Urinary bladder (tissue), 4 donors: ENCODE results near the gene SMU1. TPM values are rescaled to one million over a fixed set of nuclear protein-coding genes. Genes with fewer than 3 reads are reported as not detected.
A peak's percentile ranks its signal among the peaks of the same experiment; 100 is the strongest.
"Not testable (repeated sequence)": the region's sequence is repeated elsewhere in the genome, so short reads cannot be mapped to it uniquely, and the experiment has no call there.

Experiments
- DNase-seq: peaks from one replicate; pipeline ENCODE4 v3.0.0-alpha.2; 2015; ENCODE audit errors: extremely low spot score
- H3K27ac ChIP-seq: one replicate; pipeline ENCODE4 v1.5.1; 2013; ENCODE audit warnings: low read depth, mild to moderate bottlenecking, moderate library complexity
- H3K36me3 ChIP-seq: one replicate; pipeline ENCODE4 v1.6.1; 2013; ENCODE audit warnings: mild to moderate bottlenecking, moderate library complexity; ENCODE audit not compliant: insufficient read depth
- H3K4me1 ChIP-seq: one replicate; pipeline ENCODE4 v1.6.1; 2013; ENCODE audit warnings: mild to moderate bottlenecking, moderate library complexity; ENCODE audit not compliant: insufficient read depth
- H3K4me3 ChIP-seq: one replicate; pipeline ENCODE4 v1.5.1; 2013; ENCODE audit warnings: low read depth, low read length
- WGBS: extraction: QIAGEN DNeasy Blood & Tissue Kit; methylation state at CpG from one replicate; pipeline ENCODE4 v1.1.7; 2013; 5-methylcytosine and 5-hydroxymethylcytosine counted together
- polyA plus RNA-seq: library from polyadenylated mRNA; stranded (reverse); fragments of 200-250 nt; gene quantifications from one replicate; pipeline ENCODE4 v1.2.3, GENCODE V29; 2013
- total RNA-seq: library from RNA; depleted of rRNA; stranded (reverse); fragments of >200 nt; gene quantifications from one replicate; pipeline ENCODE4 v1.2.3, GENCODE V29; 2014
- donor health status: healthy with polysubstance abuse.
- donor health status: healthy.

Gene SMU1
- total and polyA plus RNA-seq, 2 donors: 14.3 to 37.0 TPM

GRCh38 chr9:33000682-33001055 is 75.8 kb downstream of the SMU1 start:
- H3K27ac ChIP-seq, DNase-seq, H3K36me3 ChIP-seq, H3K4me1 ChIP-seq: not testable (repeated sequence)
- peak overlapping the region; percentile 62 for H3K4me3 ChIP-seq
- 10% methylated on average over 12 of the region's 12 CpGs for WGBS

- 28% methylated on average over 3 of the region's 3 CpGs for WGBS
- no peak overlapping the region for H3K4me3 ChIP-seq
- H3K27ac ChIP-seq: no peak overlapping the region
- no peak for DNase-seq
- H3K36me3 ChIP-seq: peaks cover 6% of the 10 kb centered on the region
- H3K4me1 ChIP-seq: peaks cover 2% of the 10 kb centered on the region
Observed at GRCh38 chr9:32992595-32993238, 83.8 kb downstream of the SMU1 start.

GRCh38 chr9:32991897-32992594 is 84.4 kb downstream of the SMU1 start:
- Histone ChIP-seq H3K36me3 (peaks cover 6% of the 10 kb centered on the region), H3K27ac (no peak overlapping the region)
- 32% methylated on average over 6 of the region's 6 CpGs for WGBS

More at GRCh38 chr9:32991897-32992594, 84.4 kb downstream of the SMU1 start:
- no peak for DNase-seq
- H3K4me3 ChIP-seq: no peak overlapping the region
- H3K4me1 ChIP-seq: peaks cover 2% of the 10 kb centered on the region

Other genes with a start within 250 kb of the SMU1 start
- 33.9 TPM for gene APTX, start 75.0 kb downstream of the SMU1 start, total RNA-seq
- 25.2 TPM for gene APTX, start 75.0 kb downstream of the SMU1 start, polyA plus RNA-seq
- gene DNAJA1, start 51.4 kb downstream of the SMU1 start, total RNA-seq: 97.7 TPM
- gene DNAJA1, start 51.4 kb downstream of the SMU1 start, polyA plus RNA-seq: 84.0 TPM
- gene B4GALT1, start 90.7 kb upstream of the SMU1 start, total RNA-seq: 36.4 TPM
- gene B4GALT1, start 90.7 kb upstream of the SMU1 start, polyA plus RNA-seq: 57.7 TPM
- gene SPINK4, start 163.5 kb upstream of the SMU1 start, total RNA-seq: not detected
- gene SPINK4, start 163.5 kb upstream of the SMU1 start, polyA plus RNA-seq: 2.6 TPM
- gene BAG1, start 188.0 kb upstream of the SMU1 start, total RNA-seq: 46.8 TPM
- 142 TPM for gene BAG1, start 188.0 kb upstream of the SMU1 start, polyA plus RNA-seq
- 76.9 TPM for gene CHMP5, start 188.4 kb upstream of the SMU1 start, total RNA-seq
- 79.6 TPM for gene CHMP5, start 188.4 kb upstream of the SMU1 start, polyA plus RNA-seq
- gene NFX1, start 213.8 kb upstream of the SMU1 start, total RNA-seq: 24.1 TPM
- gene NFX1, start 213.8 kb upstream of the SMU1 start, polyA plus RNA-seq: 21.9 TPM